ENCODE data around the gene BTBD16. TPM values are rescaled to one million over a fixed set of nuclear protein-coding genes. Genes with fewer than 3 reads are reported as not detected.

The BTBD16 gene
- total RNA-seq, 1 experiment from 2014 or later, result 0.88 TPM

- in situ Hi-C loops (cut with HindIII; ENCODE audit: low pct_unique_long_range_greater_than_20kb, low sequenced_read_pairs), result no loop called here
- DNase-seq (ENCODE audit: low read depth), result no peak
These were observed 17.2 kb downstream of the BTBD16 start for GRCh38 chr10:122288262-122288661.

GRCh38 chr10:122288917-122289316, 17.8 kb downstream of the BTBD16 start:
- no peak for DNase-seq (ENCODE audit: low read depth)
- in situ Hi-C loops (cut with HindIII; ENCODE audit: low pct_unique_long_range_greater_than_20kb, low sequenced_read_pairs), result no loop called here

GRCh38 chr10:122290334-122290733, 19.2 kb downstream of the BTBD16 start:
- no peak for DNase-seq (ENCODE audit: low read depth)
- in situ Hi-C loops (cut with HindIII; ENCODE audit: low pct_unique_long_range_greater_than_20kb, low sequenced_read_pairs), result no loop called here

GRCh38 chr10:122290833-122291532, 19.9 kb downstream of the BTBD16 start:
- in situ Hi-C loops (cut with HindIII; ENCODE audit: low pct_unique_long_range_greater_than_20kb, low sequenced_read_pairs), result no loop called here
- DNase-seq (ENCODE audit: low read depth), result no peak

GRCh38 chr10:122291739-122292138, 20.6 kb downstream of the BTBD16 start:
- no peak for DNase-seq (ENCODE audit: low read depth)
- in situ Hi-C loops (cut with HindIII; ENCODE audit: low pct_unique_long_range_greater_than_20kb, low sequenced_read_pairs), result no loop called here

- in situ Hi-C loops (cut with HindIII; ENCODE audit: low pct_unique_long_range_greater_than_20kb, low sequenced_read_pairs), result no loop called here
- peak; percentile 16 for DNase-seq (ENCODE audit: low read depth)
These were observed 21.3 kb downstream of the BTBD16 start for GRCh38 chr10:122292376-122292775.

- in situ Hi-C loops (cut with HindIII; ENCODE audit: low pct_unique_long_range_greater_than_20kb, low sequenced_read_pairs), result no loop called here
- peak; percentile 52 for DNase-seq (ENCODE audit: low read depth)
These were observed 22.3 kb downstream of the BTBD16 start for GRCh38 chr10:122293156-122293960.

- peak; percentile 65 for DNase-seq (ENCODE audit: low read depth)
- in situ Hi-C loops (cut with HindIII; ENCODE audit: low pct_unique_long_range_greater_than_20kb, low sequenced_read_pairs), result no loop called here
These were observed 22.9 kb downstream of the BTBD16 start for GRCh38 chr10:122293961-122294380.

GRCh38 chr10:122294511-122295450, 23.7 kb downstream of the BTBD16 start:
- no peak for DNase-seq (ENCODE audit: low read depth)
- in situ Hi-C loops (cut with HindIII; ENCODE audit: low pct_unique_long_range_greater_than_20kb, low sequenced_read_pairs), result no loop called here

GRCh38 chr10:122295451-122295809, 24.3 kb downstream of the BTBD16 start:
- DNase-seq (ENCODE audit: low read depth), result no peak
- in situ Hi-C loops (cut with HindIII; ENCODE audit: low pct_unique_long_range_greater_than_20kb, low sequenced_read_pairs), result no loop called here

GRCh38 chr10:122296363-122297120, 25.4 kb downstream of the BTBD16 start:
- peak; percentile 52 for DNase-seq (ENCODE audit: low read depth)
- in situ Hi-C loops (cut with HindIII; ENCODE audit: low pct_unique_long_range_greater_than_20kb, low sequenced_read_pairs), result no loop called here

GRCh38 chr10:122297583-122297982, 26.5 kb downstream of the BTBD16 start:
- in situ Hi-C loops (cut with HindIII; ENCODE audit: low pct_unique_long_range_greater_than_20kb, low sequenced_read_pairs), result no loop called here
- no peak for DNase-seq (ENCODE audit: low read depth)

- in situ Hi-C loops (cut with HindIII; ENCODE audit: low pct_unique_long_range_greater_than_20kb, low sequenced_read_pairs), result no loop called here
These were observed 27.1 kb downstream of the BTBD16 start for GRCh38 chr10:122298206-122298597.

GRCh38 chr10:122298598-122299301, 27.7 kb downstream of the BTBD16 start:
- in situ Hi-C loops (cut with HindIII; ENCODE audit: low pct_unique_long_range_greater_than_20kb, low sequenced_read_pairs), result no loop called here
- DNase-seq (ENCODE audit: low read depth), result peak; percentile 80

More at GRCh38 chr10:122298206-122298597, 27.1 kb downstream of the BTBD16 start:
- no peak for DNase-seq (ENCODE audit: low read depth)

- in situ Hi-C loops (cut with HindIII; ENCODE audit: low pct_unique_long_range_greater_than_20kb, low sequenced_read_pairs), result no loop called here
- no peak for DNase-seq (ENCODE audit: low read depth)
These were observed 28.5 kb downstream of the BTBD16 start for GRCh38 chr10:122299423-122300075.

- in situ Hi-C loops (cut with HindIII; ENCODE audit: low pct_unique_long_range_greater_than_20kb, low sequenced_read_pairs), result no loop called here
- peak; percentile 87 for DNase-seq (ENCODE audit: low read depth)
These were observed 30.1 kb downstream of the BTBD16 start for GRCh38 chr10:122301055-122301810.

Measured in Caki2 (cell line).